DMS53 treated with DMSO at 0.1 percent for 48 hours (cell line): ENCODE measurements around the gene TMEM204.
"Not testable (repeated sequence)": the region's sequence is repeated elsewhere in the genome, so short reads cannot be mapped to it uniquely, and the experiment has no call there.

Experiments
- DNase-seq: peaks from one replicate; lab custom pipeline; 2025; ENCODE audit not compliant: unreplicated experiment; lab: John Stamatoyannopoulos, UW

Gene TMEM204

DNA sequence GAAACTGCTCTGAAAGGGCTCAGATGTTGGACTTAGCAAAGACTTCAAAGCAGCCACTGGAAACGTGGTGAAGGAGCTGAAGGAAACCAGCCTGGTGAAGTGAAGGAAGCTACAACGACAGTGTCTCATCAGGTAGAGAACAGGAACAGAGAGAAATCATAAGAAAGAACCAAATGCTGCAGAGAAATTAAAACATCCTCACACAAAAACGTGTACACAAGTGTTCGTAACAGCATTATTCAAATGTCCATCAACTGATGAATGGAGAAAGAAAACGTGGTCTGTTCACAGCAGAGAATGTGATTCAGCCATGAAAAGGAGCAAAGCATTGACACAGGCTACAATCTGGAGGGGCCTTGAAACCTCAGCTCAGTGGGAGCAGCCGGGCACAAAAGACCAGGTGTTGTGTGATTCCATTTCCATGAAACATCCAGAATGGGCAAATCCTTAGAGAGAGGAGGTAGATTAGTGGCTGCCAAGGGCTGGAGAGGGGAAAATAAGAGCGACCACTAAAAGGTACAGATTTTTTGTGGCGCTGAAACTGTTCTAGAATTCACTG, 51.5 kb downstream of the TMEM204 start:
- DNase-seq = no peak

DNA sequence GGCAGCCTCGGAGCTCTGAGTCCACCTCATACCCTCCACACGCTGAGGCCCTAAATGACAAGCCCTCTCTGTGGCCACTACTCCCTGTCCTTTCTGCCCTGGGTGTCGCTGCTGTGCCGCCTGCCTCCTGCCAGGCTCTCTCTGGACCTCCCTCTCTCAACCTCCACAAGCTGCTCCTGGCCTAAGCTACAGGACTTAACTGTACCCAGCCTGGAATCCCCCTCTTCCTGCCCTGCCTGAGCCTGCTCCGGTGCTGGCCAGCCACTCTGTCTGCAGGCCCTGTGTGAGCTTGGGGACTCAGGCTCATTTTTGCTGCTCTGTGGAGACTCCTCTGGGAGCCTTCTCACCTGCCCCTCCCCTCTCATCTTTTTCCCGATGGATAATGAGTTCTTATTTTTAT, 56.9 kb downstream of the TMEM204 start:
- no peak for DNase-seq

DNA sequence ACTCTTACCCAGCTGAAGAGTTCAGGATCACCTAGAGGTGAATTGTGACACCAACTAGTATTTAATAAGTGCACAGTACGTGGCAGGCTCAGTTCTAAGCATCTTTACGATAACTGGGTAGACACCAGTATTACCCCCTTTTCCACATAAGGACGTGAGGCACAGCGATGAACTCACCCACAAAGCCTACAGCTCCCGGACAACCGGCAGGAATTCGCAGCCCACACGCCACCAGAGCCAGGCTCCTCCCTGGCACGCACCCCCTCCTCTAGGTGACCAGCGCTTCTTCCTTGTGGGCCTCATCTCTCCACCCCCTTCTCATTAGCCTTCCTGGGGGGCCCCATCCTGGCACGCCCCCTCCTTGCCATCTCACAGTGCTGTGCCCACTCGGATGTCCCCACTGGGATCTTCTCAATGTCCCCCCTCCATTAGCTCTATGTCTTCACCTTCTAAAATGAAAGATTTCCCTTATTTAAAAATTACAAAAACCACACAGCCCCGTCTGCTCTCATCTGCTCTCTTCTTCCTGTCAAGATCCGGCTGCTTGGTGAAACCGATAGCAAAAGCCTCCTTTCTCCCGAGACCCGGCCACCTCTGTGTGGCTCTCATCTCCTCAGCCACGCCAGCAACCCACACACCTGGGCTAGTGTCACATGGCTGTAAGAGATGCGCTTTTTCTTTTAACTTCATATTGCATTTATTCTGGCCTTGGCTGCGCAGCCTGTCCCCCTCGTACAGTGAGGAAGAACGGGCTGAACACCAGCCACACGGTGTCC, 57.7 kb downstream of the TMEM204 start:
- DNase-seq = no peak

DNA sequence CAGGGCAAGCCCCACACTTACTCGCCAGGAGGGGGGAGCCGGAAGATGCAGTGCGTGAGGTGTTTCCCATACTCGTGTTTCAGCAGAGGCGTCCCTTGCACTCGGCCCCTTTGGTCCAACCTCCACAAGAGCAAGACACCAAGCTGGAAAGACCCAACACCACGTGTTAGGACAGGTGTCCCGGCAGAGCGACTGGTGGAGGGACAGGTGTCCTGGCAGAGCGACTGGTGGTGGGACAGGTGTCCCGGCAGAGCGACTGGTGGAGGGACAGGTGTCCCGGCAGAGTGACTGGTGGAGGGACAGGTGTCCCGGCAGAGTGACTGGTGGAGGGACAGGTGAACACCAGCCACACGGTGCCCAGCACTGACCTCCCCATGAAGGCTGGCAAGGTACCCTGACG, 59.0 kb downstream of the TMEM204 start:
- DNase-seq = peak; percentile 96

DNA sequence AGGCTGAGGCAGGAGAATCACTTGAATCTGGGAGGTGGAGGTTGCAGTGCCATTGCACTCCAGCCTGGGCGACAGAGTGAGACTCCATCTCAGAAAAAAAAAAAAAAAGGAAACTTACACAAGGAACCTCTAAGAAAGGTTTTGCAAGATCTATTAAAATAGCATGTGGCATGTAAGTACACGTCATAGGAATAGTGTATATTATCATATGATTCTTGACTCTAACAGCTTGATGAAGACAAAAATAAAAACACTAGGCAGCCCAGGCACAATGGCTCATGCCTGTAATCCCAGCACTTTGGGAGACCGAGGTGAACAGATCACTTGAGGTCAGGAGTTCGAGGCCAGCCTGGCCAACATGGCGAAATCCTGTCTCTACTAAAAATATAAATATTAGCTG, 62.0 kb downstream of the TMEM204 start:
- not testable (repeated sequence) for DNase-seq

DNA sequence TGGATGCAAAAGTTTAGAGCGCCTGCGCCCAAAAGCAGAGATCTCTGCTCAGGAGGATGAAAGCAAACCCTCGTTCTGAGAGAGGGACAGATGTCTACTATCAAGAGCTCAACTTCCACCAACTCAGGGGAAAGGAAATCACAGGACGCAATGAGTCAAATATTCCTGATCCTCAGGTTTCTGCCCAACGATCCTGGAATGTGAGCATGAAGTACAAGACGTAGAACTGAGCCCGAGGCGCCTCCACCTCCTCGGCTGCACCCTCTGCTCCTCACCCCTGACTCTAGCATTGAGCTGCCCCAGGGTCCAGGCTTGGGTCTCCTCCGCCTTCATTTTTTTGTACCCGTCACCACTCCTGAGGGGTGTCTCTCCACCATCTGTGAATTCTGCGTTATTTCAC, 63.0 kb downstream of the TMEM204 start:
- no peak for DNase-seq

DNA sequence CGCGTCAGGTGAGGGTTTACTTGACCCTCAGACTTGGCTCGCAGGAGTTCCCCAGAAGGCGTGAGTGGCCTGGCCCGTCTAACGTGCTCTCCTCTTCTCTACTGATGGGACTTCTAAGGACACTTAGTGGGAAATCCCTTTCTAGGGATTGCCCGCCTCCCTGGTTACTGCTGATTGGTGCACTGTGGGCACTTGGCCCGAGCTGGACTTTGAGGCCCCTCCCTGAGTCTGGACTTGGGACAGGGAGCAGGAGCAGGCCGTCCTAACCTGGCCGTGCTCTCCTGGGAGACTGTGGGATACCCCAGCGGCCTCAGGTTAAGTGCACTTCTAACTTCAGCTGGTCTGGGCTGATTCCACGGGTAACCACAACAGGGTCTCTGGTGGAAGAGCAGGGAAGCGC, 63.7 kb downstream of the TMEM204 start:
- no peak for DNase-seq

DNA sequence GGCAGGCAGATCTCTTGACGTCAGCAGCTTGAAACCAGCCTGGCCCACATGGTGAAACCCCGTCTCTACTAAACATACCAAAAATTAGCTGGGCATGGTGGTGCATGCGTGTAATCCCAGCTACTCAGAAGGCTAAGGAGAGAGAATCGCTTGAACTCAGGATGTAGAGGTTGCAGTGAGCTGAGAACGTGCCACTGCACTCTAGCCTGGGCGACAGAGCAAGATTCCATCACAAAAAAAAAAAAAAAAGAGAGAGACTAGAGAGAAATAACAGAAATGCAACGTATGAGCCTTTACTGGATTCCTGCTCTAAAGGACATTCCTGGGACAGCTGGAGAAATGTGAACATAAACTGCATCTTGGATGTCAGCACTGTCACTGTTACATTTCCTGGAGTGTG, 67.6 kb downstream of the TMEM204 start:
- no peak for DNase-seq

DNA sequence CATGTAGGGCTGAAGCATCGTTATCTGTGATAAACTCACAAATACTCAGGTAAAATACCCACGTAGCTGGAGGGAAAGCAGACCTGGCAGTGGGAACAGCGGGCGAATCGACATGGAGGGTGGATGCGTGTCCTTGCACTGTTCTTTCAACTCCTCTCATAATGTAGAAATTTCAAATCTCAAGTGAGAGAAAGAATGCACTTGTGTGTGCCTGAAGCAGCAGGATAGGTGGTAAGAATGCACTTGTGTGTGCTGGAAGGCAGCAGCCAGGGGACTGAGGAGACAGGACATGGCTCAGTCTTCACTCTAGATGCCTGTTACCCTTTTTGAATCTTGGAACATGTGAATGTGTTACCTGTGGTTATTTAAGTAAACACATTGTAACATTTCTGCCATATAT, 68.0 kb downstream of the TMEM204 start:
- no peak for DNase-seq

DNA sequence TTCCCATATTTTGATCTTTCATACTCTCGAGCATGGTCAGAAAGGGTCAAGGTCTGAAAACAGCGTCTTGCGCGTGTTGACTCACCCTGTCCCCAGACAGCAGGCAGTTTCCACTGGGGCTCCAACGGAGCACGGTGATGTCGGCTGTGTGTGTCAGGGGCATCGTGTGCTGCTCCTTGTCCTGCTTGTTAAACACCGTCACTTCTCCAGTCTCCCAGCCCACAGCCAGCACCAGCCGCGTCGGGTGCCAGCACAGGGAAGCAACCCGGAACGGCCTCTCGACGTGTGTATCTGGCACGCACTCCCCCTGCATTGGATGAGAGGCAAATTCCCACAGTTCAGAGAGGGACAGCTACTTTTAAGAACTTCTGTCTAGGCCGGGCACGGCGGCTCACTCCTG, 68.8 kb downstream of the TMEM204 start:
- no peak for DNase-seq
